Measurements from ENCODE around the gene ACP1. TPM values are rescaled to one million over a fixed set of nuclear protein-coding genes. Genes with fewer than 3 reads are reported as not detected.

Gene ACP1
- total RNA-seq, 2 donors from 2014 or later, result 111 to 144 TPM

- Mint-ChIP-seq H3K27me3 (ENCODE audit: insufficient read depth) (peaks cover 2% of the 10 kb centered on the region), H3K4me3 (no peak overlapping the region), H3K4me1 (no peaks in the 10 kb centered on the region), H3K27ac (no peak overlapping the region), H3K9me3 (no peaks in the 10 kb centered on the region), H3K36me3 (ENCODE audit: low read depth) (no peaks in the 10 kb centered on the region)
- no peak for DNase-seq
- WGBS, 2 experiments (ENCODE audit: insufficient coverage in 1 of 2, insufficient read length in 1 of 2), result 89 to 97% methylated on average over 4 of the region's 4 CpGs
- no peaks in the 10 kb centered on the region for H3K9me3 ChIP-seq (ENCODE audit: control insufficient read depth, low read length)
- no peaks in the 10 kb centered on the region for H3K27me3 ChIP-seq (ENCODE audit: control insufficient read depth, insufficient read depth, low read length, poor library complexity, severe bottlenecking)
- no peak overlapping the region for H3K27ac ChIP-seq (ENCODE audit: low read depth, low read length)
- no peak overlapping the region for H3K4me3 ChIP-seq (ENCODE audit: low read length)
- TF ChIP-seq CTCF (conservative IDR thresholded peaks at IDR 0.05), result no peak
- H3K36me3 ChIP-seq (ENCODE audit: control insufficient read depth, insufficient read depth, low read length), result no peaks in the 10 kb centered on the region
- no peak overlapping the region for H3K9ac ChIP-seq (ENCODE audit: extremely low read depth, low read length, poor library complexity, severe bottlenecking)
- H3K4me1 ChIP-seq (ENCODE audit: control insufficient read depth, insufficient read depth, low read length), result no peaks in the 10 kb centered on the region
These were observed 55.8 kb downstream of the ACP1 start for GRCh38 chr2:320561-320960.

- H3K36me3 Mint-ChIP-seq (ENCODE audit: low read depth), result no peaks in the 10 kb centered on the region
- H3K4me3 Mint-ChIP-seq, result no peak overlapping the region
- no peaks in the 10 kb centered on the region for H3K4me1 Mint-ChIP-seq
- peaks cover 8% of the 10 kb centered on the region for H3K9me3 Mint-ChIP-seq
- no peak overlapping the region for H3K27ac Mint-ChIP-seq
- Histone ChIP-seq H3K36me3 (ENCODE audit: control insufficient read depth, insufficient read depth, low read length) (no peaks in the 10 kb centered on the region), H3K9me3 (ENCODE audit: control insufficient read depth, low read length) (peaks cover 14% of the 10 kb centered on the region), H3K4me3 (ENCODE audit: low read length) (no peak overlapping the region), H3K9ac (ENCODE audit: extremely low read depth, low read length, poor library complexity, severe bottlenecking) (no peak overlapping the region), H3K4me1 (ENCODE audit: control insufficient read depth, insufficient read depth, low read length) (no peaks in the 10 kb centered on the region), H3K27me3 (ENCODE audit: control insufficient read depth, insufficient read depth, low read length, poor library complexity, severe bottlenecking) (no peaks in the 10 kb centered on the region), H3K27ac (ENCODE audit: low read depth, low read length) (no peak overlapping the region)
- 90 to 96% methylated on average over 8 to 9 of the region's 10 CpGs for WGBS, 2 experiments (ENCODE audit: insufficient coverage in 1 of 2, insufficient read length in 1 of 2)
- DNase-seq, result no peak
- TF ChIP-seq CTCF (conservative IDR thresholded peaks at IDR 0.05), result no peak
- peaks cover 2% of the 10 kb centered on the region for H3K27me3 Mint-ChIP-seq (ENCODE audit: insufficient read depth)
These were observed 57.6 kb downstream of the ACP1 start for GRCh38 chr2:322326-322725.

- peaks cover 2% of the 10 kb centered on the region for H3K27me3 Mint-ChIP-seq (ENCODE audit: insufficient read depth)
These were observed 58.3 kb downstream of the ACP1 start for GRCh38 chr2:323035-323434.

More at GRCh38 chr2:323035-323434, 58.3 kb downstream of the ACP1 start:
- H3K4me3 ChIP-seq (ENCODE audit: low read length), result no peak overlapping the region
- H3K27ac Mint-ChIP-seq, result no peak overlapping the region
- H3K27ac ChIP-seq (ENCODE audit: low read depth, low read length), result no peak overlapping the region
- H3K4me1 Mint-ChIP-seq, result no peaks in the 10 kb centered on the region
- no peaks in the 10 kb centered on the region for H3K36me3 ChIP-seq (ENCODE audit: control insufficient read depth, insufficient read depth, low read length)
- H3K9ac ChIP-seq (ENCODE audit: extremely low read depth, low read length, poor library complexity, severe bottlenecking), result no peak overlapping the region
- WGBS, 2 experiments (ENCODE audit: insufficient coverage in 1 of 2, insufficient read length in 1 of 2), result 86 to 94% methylated on average over 5 to 9 of the region's 9 CpGs
- H3K4me1 ChIP-seq (ENCODE audit: control insufficient read depth, insufficient read depth, low read length), result no peaks in the 10 kb centered on the region
- DNase-seq, result no peak
- H3K9me3 Mint-ChIP-seq, result peaks cover 14% of the 10 kb centered on the region
- H3K4me3 Mint-ChIP-seq, result no peak overlapping the region
- TF ChIP-seq CTCF (conservative IDR thresholded peaks at IDR 0.05), result no peak
- peaks cover 21% of the 10 kb centered on the region for H3K9me3 ChIP-seq (ENCODE audit: control insufficient read depth, low read length)
- no peaks in the 10 kb centered on the region for H3K27me3 ChIP-seq (ENCODE audit: control insufficient read depth, insufficient read depth, low read length, poor library complexity, severe bottlenecking)
- no peaks in the 10 kb centered on the region for H3K36me3 Mint-ChIP-seq (ENCODE audit: low read depth)

Other genes with a start within 250 kb of the ACP1 start
- gene FAM110C, start 218.4 kb upstream of the ACP1 start, total RNA-seq, result 1 to 10 TPM; 1.8 to 2.1 TPM
- gene SH3YL1, start 915 bp upstream of the ACP1 start, total RNA-seq, result 10 to 100 TPM; 33.6 to 39.0 TPM
- under 1 TPM; 0.44 to 0.53 TPM for gene ALKAL2, start 23.1 kb downstream of the ACP1 start, total RNA-seq

Measured in endodermal cell (in vitro differentiated cells).